Endothelial cell of umbilical vein (primary cell): ENCODE data around the gene KRT33A. TPM values are rescaled to one million over a fixed set of nuclear protein-coding genes. Genes with fewer than 3 reads are reported as not detected.

Experiments
- BruUV-seq: library from RNA; stranded (reverse); fragments of 400-500 nt; replicated peaks from 2 replicates; lab custom pipeline; 2021; lab: Mats Ljungman, UMichigan
- CTCF ChIA-PET: fragments of 300-600, 350-600 bp; sonication (Branson Sonifier 250); formaldehyde crosslinking; loops from one replicate; lab custom pipeline; 2021; ENCODE audit warnings: antibody characterized with exemption, inconsistent platforms; lab: Charles Lee
- POLR2A ChIA-PET: fragments of 300-600, 350-600 bp; sonication (Branson Sonifier 250); formaldehyde crosslinking; loops from one replicate; lab custom pipeline; 2021; ENCODE audit warnings: antibody characterized with exemption, inconsistent platforms; lab: Charles Lee
- DNase-seq: peaks from one replicate; pipeline ENCODE4 v3.0.0-alpha.2; 2011; ENCODE audit warnings: low read depth, low spot score
- FAIRE-seq: peaks from 2 replicates; lab custom pipeline; 2011; peaks lifted over from hg19 to GRCh38; lab: Jason Lieb, UNC
- H2AFZ ChIP-seq: 2 replicates; pipeline ENCODE4 v1.6.0; 2012; ENCODE audit warnings: low read depth, low read length, control low read depth, inconsistent platforms
- H3K27ac ChIP-seq: 2 replicates; pipeline ENCODE4 v1.5.1; 2011; ENCODE audit warnings: low read depth, mild to moderate bottlenecking, control low read depth, low read length, moderate library complexity; ENCODE audit not compliant: insufficient read depth
- H3K27me3 ChIP-seq, 2 experiments: 2 replicates each; pipeline versions ENCODE4 v1.6.0 to v1.6.1; 2011; ENCODE audit warnings: low read length in 2 of 2, mixed read lengths in 1 of 2; ENCODE audit not compliant: control insufficient read depth in 2 of 2, insufficient read depth in 2 of 2
- H3K36me3 ChIP-seq, 2 experiments: 2 replicates in 1 of 2; 3 replicates in 1 of 2; pipeline ENCODE4 v1.5.1; 2011; ENCODE audit warnings: low read length in 2 of 2, mild to moderate bottlenecking in 1 of 2, moderate library complexity in 1 of 2; ENCODE audit not compliant: control insufficient read depth in 2 of 2, insufficient read depth in 2 of 2; ENCODE audit errors: extremely low read depth in 1 of 2
- H3K4me1 ChIP-seq: 3 replicates; pipeline ENCODE4 v1.5.1; 2011; ENCODE audit warnings: mild to moderate bottlenecking, low read length; ENCODE audit not compliant: control insufficient read depth, insufficient read depth; ENCODE audit errors: extremely low read depth
- H3K4me2 ChIP-seq: 2 replicates; pipeline ENCODE4 v1.6.1; 2011; ENCODE audit warnings: low read length, control low read depth, mixed read lengths; ENCODE audit not compliant: insufficient read depth
- H3K4me3 ChIP-seq, 3 experiments: fragments of 200-600 bp in 1 of 3; sonication (generic), shearing (Covaris generic) in 1 of 3; replicated peaks in 1 of 3; 2 replicates each; pipeline ENCODE4 v1.5.1; 2011 to 2016; ENCODE audit warnings: control low read depth in 3 of 3, low read length in 3 of 3, mild to moderate bottlenecking in 2 of 3, inconsistent platforms in 1 of 3, low read depth in 1 of 3, moderate library complexity in 1 of 3; ENCODE audit not compliant: insufficient read depth in 1 of 3
- H3K79me2 ChIP-seq: 2 replicates; pipeline ENCODE4 v1.6.0; 2012; ENCODE audit warnings: low read length, inconsistent platforms; ENCODE audit not compliant: control insufficient read depth, insufficient read depth
- H3K9ac ChIP-seq: replicated peaks from 2 replicates; pipeline ENCODE3; 2011; ENCODE audit warnings: low read length, control low read depth; ENCODE audit not compliant: insufficient read depth; ENCODE audit errors: extremely low read depth
- H3K9me1 ChIP-seq: replicated peaks from 3 replicates; pipeline ENCODE4 v1.6.0; 2011; ENCODE audit warnings: mild to moderate bottlenecking, low read length; ENCODE audit not compliant: control insufficient read depth, insufficient read depth; ENCODE audit errors: extremely low read depth
- H3K9me3 ChIP-seq: replicated peaks from 2 replicates; pipeline ENCODE4 v1.5.1; 2012; ENCODE audit warnings: low read length, inconsistent platforms; ENCODE audit not compliant: control insufficient read depth, insufficient read depth
- H4K20me1 ChIP-seq: replicated peaks from 2 replicates; pipeline ENCODE3; 2011; ENCODE audit warnings: mild to moderate bottlenecking, low read length; ENCODE audit not compliant: control insufficient read depth, insufficient read depth; ENCODE audit errors: extremely low read depth
- EZH2 ChIP-seq: IDR thresholded peaks from 2 replicates; pipeline ENCODE4 v1.6.1; 2012; ENCODE audit warnings: borderline replicate concordance, low read depth, mild to moderate bottlenecking, moderate library complexity, low read length, inconsistent platforms; ENCODE audit not compliant: severe bottlenecking
- FOS ChIP-seq: IDR thresholded peaks from 2 replicates; pipeline ENCODE4 v1.6.1; 2011; ENCODE audit warnings: mild to moderate bottlenecking, low read length, moderate library complexity, borderline replicate concordance; ENCODE audit not compliant: insufficient read depth
- GATA2 ChIP-seq: IDR thresholded peaks from 2 replicates; pipeline ENCODE4 v1.7.0; 2011; ENCODE audit warnings: low read depth, mild to moderate bottlenecking, moderate library complexity, mixed read lengths, low read length; ENCODE audit not compliant: insufficient read length, insufficient read depth
- JUN ChIP-seq: IDR thresholded peaks from 2 replicates; pipeline ENCODE4 v1.6.1; 2011; ENCODE audit warnings: borderline replicate concordance, low read depth; ENCODE audit not compliant: insufficient read length, insufficient read depth
- MYC ChIP-seq: IDR thresholded peaks from one replicate; pipeline ENCODE4 v1.6.1; 2011; ENCODE audit warnings: mild to moderate bottlenecking, low read depth, low read length
- POLR2A ChIP-seq: IDR thresholded peaks from 2 replicates; pipeline ENCODE4 v1.6.1; 2012; ENCODE audit warnings: low read depth, mild to moderate bottlenecking, control low read depth, low read length
- POLR2AphosphoS5 ChIP-seq: IDR thresholded peaks from 2 replicates; pipeline ENCODE4 v1.6.1; 2012; ENCODE audit warnings: low read depth, mild to moderate bottlenecking, control low read depth, low read length, moderate library complexity; ENCODE audit not compliant: insufficient read depth
- dilution Hi-C: fragments of 300-500 bp; cut with MboI; formaldehyde crosslinking; loops from one replicate; pipeline ENCODE4 v1.15.0; 2019; ENCODE audit warnings: low sequenced_read_pairs; ENCODE audit not compliant: extremely low pct_ligation_motif_present
- intact Hi-C: fragments of 100-400 bp; cut with micrococcal nuclease; formaldehyde crosslinking; loops from one replicate; pipeline ENCODE4 v1.10.0; 2022
- polyA plus RNA-seq, 4 experiments: library from polyadenylated mRNA; depleted of rRNA in 3 of 4; stranded (reverse) in 3 of 4; unstranded in 1 of 4; fragments of >200 nt; gene quantifications; 2 replicates each; pipeline versions ENCODE4 v1.2.1 to v1.2.3, GENCODE V29; 2011 to 2012; ENCODE audit warnings: missing spikeins in 1 of 4
- total RNA-seq: library from RNA; stranded (reverse); gene quantifications from 2 replicates; pipeline ENCODE4 v1.2.3, GENCODE V29; 2021
- TF ChIP-seq, protein P1 (sequence below): IDR thresholded peaks from 2 replicates; pipeline ENCODE4 v1.6.1; 2011; ENCODE audit not compliant: insufficient read depth, insufficient read length
- TF ChIP-seq, protein P2 (sequence below), 2 donors: IDR thresholded peaks; 1 replicate in 1 of 2; 2 replicates in 1 of 2; pipeline ENCODE4 v1.5.1; 2011; ENCODE audit warnings: low read length in 2 of 2, mild to moderate bottlenecking in 2 of 2, moderate library complexity in 2 of 2, control low read depth in 1 of 2, inconsistent platforms in 1 of 2, low read depth in 1 of 2; ENCODE audit not compliant: insufficient read depth in 1 of 2; ENCODE audit errors: extremely low read depth in 1 of 2

KRT33A gene
- total and polyA plus RNA-seq, 2 donors (not counting 3 experiments of a cell fraction or from before 2014, with no cell fraction given) = not detected

DNA sequence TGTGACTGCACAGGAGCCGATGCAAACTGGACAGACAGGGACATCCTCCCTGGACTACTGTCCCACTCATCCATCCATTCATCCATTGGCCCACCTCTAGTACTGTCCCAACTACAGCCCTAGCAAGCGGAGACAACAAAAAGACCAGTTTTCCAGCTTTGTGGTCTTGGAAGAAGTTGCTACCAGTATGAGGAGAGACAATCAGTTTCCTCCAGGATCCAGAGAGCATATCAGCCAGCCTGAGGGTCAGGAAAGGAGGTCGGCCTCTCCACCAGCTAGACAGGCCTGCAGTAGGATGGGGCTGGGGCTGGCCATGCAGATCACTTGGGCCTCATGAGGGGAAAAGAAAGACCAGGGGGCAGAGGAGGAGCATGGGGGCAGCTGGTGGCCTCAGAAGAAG, 16.8 kb downstream of the KRT33A start:
- Histone ChIP-seq H2AFZ (no peak overlapping the region), H3K36me3 (no peaks in the 10 kb centered on the region), H3K4me2 (no peak overlapping the region), H3K4me3 (no peak overlapping the region), H4K20me1 (no peaks in the 10 kb centered on the region), H3K9ac (no peak overlapping the region), H3K27me3 (no peaks in the 10 kb centered on the region), H3K27ac (no peak overlapping the region), H3K79me2 (no peaks in the 10 kb centered on the region), H3K4me1 (no peaks in the 10 kb centered on the region), H3K9me3 (no peaks in the 10 kb centered on the region), H3K9me1 (no peaks in the 10 kb centered on the region)
- no TSS peak for BruUV-seq
- TF ChIP-seq POLR2AphosphoS5 (no peak), GATA2 (no peak), POLR2A (no peak), EZH2 (no peak)
- TF ChIP-seq, protein P1, sequence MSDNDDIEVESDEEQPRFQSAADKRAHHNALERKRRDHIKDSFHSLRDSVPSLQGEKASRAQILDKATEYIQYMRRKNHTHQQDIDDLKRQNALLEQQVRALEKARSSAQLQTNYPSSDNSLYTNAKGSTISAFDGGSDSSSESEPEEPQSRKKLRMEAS = no peak
- intact Hi-C loops = no loop called here
- CTCF ChIA-PET = no interaction called here
- DNase-seq = no peak
- dilution Hi-C loops = no loop called here
- no peak for FAIRE-seq
- POLR2A ChIA-PET = no interaction called here

DNA sequence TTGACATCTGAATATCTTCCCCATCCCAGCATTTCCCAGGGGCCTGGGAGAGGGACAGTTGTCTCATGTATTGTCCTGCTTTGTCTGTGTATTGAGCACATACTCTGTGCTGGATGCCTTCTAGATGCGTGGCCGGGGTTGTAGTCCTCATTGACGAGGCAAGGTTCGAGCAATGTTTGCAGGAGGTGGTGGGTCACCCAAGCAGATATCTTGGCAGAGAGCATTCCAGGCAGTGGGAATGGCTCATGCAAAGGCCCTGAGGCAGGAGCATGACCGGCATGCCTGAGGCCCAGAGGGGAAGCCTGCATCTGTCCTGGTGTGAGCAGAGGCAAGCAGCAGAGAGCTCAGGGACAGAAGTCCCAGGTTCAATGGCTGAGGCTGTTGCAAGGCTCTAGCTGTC, 17.5 kb downstream of the KRT33A start:
- no peaks in the 10 kb centered on the region for H3K9me3 ChIP-seq
- H3K4me3 ChIP-seq = no peak overlapping the region
- no peak overlapping the region for H3K27ac ChIP-seq
- H3K4me1 ChIP-seq = no peaks in the 10 kb centered on the region
- H4K20me1 ChIP-seq = no peaks in the 10 kb centered on the region
- H2AFZ ChIP-seq = no peak overlapping the region
- H3K27me3 ChIP-seq = no peaks in the 10 kb centered on the region
- POLR2A ChIA-PET = no interaction called here
- H3K36me3 ChIP-seq = no peaks in the 10 kb centered on the region
- no peak overlapping the region for H3K9ac ChIP-seq
- CTCF ChIA-PET = no interaction called here
- no peaks in the 10 kb centered on the region for H3K79me2 ChIP-seq
- dilution Hi-C loops (no loop called here), intact Hi-C loops (no loop called here)
- H3K4me2 ChIP-seq = no peak overlapping the region
- TF ChIP-seq, protein P2, sequence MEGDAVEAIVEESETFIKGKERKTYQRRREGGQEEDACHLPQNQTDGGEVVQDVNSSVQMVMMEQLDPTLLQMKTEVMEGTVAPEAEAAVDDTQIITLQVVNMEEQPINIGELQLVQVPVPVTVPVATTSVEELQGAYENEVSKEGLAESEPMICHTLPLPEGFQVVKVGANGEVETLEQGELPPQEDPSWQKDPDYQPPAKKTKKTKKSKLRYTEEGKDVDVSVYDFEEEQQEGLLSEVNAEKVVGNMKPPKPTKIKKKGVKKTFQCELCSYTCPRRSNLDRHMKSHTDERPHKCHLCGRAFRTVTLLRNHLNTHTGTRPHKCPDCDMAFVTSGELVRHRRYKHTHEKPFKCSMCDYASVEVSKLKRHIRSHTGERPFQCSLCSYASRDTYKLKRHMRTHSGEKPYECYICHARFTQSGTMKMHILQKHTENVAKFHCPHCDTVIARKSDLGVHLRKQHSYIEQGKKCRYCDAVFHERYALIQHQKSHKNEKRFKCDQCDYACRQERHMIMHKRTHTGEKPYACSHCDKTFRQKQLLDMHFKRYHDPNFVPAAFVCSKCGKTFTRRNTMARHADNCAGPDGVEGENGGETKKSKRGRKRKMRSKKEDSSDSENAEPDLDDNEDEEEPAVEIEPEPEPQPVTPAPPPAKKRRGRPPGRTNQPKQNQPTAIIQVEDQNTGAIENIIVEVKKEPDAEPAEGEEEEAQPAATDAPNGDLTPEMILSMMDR (IDR thresholded peaks at IDR 0.05; ENCODE audit: extremely low read depth in 1 of 2, insufficient read depth in 1 of 2, low read depth in 1 of 2, low read length in 2 of 2) = no peak
- TF ChIP-seq FOS (no peak), MYC (no peak), POLR2A (no peak), JUN (no peak), GATA2 (no peak), POLR2AphosphoS5 (no peak)
- BruUV-seq = no TSS peak
- no peak for FAIRE-seq
- no peak for DNase-seq
- H3K9me1 ChIP-seq = no peaks in the 10 kb centered on the region
